ENCODE results near the gene SLC22A3.

SLC22A3 gene

DNA sequence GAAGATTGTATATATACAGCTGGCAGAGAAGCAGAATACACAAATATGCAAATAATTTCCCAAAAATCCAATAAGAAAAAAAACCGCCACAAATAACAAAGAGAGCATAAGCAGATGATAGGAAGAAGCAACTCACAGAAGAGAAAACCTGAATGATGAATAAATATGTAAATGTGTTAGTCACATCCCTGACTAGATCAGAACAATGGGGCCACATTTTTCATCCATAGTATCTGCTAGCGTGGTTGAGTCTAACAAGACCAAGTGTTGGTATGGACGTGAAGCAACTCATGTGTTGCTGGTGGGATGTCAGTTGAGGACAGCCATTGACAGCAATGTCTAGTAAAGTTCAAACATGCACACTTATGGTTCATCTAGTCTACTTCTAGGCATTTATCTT is 3.9 kb upstream of the SLC22A3 start:
- TF ChIP-seq, protein P1, sequence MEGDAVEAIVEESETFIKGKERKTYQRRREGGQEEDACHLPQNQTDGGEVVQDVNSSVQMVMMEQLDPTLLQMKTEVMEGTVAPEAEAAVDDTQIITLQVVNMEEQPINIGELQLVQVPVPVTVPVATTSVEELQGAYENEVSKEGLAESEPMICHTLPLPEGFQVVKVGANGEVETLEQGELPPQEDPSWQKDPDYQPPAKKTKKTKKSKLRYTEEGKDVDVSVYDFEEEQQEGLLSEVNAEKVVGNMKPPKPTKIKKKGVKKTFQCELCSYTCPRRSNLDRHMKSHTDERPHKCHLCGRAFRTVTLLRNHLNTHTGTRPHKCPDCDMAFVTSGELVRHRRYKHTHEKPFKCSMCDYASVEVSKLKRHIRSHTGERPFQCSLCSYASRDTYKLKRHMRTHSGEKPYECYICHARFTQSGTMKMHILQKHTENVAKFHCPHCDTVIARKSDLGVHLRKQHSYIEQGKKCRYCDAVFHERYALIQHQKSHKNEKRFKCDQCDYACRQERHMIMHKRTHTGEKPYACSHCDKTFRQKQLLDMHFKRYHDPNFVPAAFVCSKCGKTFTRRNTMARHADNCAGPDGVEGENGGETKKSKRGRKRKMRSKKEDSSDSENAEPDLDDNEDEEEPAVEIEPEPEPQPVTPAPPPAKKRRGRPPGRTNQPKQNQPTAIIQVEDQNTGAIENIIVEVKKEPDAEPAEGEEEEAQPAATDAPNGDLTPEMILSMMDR (IDR thresholded peaks at IDR 0.05; ENCODE audit: control extremely low read depth, extremely low read depth, low read depth, missing control alignments): no peak
- no peak for DNase-seq (ENCODE audit: extremely low spot score)
- ChIA-PET CTCF (interaction anchor here (1.4 kb wide), 1 partner anchor 8 kb away, joined by 3 read pairs; no protein-coding TSS in a partner anchor), POLR2A (no interaction called here)

DNA sequence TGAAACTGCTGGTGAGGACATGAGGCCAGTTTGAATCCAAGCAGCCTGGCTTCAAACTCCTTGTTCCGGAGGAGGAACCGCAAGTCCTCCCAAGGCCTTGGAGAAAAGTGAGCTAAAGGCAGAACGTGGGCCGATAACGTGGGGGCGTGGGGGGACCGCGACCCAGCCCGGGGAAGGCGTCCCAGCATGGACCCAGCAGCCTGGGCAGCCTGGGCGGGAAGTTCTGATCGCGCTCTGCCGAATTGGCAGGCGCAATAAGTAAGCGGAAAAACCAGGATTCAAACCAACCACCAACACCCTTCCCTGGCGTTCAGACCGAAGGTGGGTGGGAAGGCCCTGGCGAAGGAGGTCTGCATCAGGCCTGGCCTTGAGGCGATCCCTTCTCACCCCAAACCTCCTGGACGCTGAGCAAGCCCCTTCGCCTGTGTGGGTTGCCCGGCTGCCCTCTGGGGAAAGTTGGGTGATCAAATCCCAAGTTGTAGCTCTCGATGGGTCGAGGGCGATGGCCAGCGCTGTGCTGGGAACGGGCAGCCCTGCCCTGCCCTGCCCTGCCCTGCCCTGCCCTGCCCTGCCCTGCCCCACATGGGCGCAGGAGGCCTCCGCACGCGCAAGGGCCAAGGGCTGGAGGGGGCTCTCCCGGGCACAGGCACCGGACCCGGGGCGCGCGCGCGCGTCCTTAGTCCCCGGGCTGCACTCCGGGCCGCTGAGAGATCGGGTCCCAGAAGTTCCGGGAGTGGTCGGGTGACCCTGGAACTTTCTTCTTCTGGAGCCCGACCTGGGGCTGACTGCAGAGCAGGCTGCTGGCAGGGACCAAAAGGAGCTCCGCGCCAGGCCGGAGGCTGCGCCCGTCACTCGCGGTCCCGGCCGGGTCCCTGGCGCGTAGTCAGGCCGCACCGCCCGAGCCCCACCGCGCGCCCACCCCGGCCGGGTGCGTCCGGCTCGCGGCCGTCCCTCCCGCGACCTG is 637 bp upstream of the SLC22A3 start:
- TF ChIP-seq, protein P1 (IDR thresholded peaks at IDR 0.05; ENCODE audit: control extremely low read depth, extremely low read depth, low read depth, missing control alignments): no peak
- DNase-seq (ENCODE audit: extremely low spot score): no peak
- ChIA-PET CTCF (no interaction called here), POLR2A (no interaction called here)

DNA sequence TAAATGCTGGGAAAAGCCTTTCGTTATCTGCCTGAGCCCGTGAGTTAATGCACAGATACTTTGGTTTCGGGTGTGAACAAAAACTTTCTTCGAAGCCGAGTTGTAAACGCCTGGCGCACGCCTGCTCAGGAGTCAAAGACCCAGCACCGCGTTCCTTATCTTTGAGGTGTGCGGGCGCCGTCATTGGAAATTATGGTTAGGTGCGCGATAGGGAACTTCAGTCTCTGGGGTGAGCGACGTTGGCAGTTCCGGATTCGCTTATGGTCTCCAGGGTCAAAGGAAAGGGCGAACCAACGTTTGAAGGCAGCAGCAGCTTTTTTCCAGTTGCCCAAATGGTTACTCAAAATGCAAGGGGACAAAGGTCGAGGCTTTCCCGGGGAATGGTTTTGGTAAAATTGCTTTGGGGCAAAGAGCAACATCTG is 853 bp downstream of the SLC22A3 start:
- CTCF ChIA-PET: no interaction called here
- POLR2A ChIA-PET: no interaction called here
- TF ChIP-seq, protein P1 (IDR thresholded peaks at IDR 0.05; ENCODE audit: control extremely low read depth, extremely low read depth, low read depth, missing control alignments): no peak
- DNase-seq (ENCODE audit: extremely low spot score): no peak

DNA sequence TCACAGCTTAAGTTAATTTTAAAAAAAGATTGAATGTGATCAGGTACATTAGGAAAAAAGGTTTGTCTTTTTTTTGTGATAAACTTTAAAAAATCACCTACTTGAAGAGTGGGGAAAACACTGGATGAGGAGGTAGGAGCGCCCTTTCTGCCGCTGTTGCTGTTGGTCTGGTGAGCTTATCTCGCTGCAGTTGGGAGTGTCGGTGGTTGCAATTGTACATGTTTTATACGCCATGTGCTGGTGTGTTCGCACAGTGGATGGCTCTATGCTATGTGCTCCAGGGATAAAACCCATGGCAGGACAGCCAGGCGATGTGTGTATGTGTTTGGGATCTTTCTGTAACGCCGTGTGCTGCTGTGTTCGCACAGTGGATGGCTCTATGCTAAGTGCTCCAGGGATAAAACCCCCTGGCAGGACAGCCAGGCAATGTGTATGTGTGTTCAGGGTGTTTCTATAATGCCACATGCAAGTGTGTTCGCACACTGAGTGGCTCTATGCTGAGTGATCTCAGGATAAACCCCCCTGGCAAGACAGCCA is 1.7 kb downstream of the SLC22A3 start:
- no peak for DNase-seq (ENCODE audit: extremely low spot score)
- ChIA-PET CTCF (no interaction called here), POLR2A (no interaction called here)
- TF ChIP-seq, protein P1 (IDR thresholded peaks at IDR 0.05; ENCODE audit: control extremely low read depth, extremely low read depth, low read depth, missing control alignments): no peak

DNA sequence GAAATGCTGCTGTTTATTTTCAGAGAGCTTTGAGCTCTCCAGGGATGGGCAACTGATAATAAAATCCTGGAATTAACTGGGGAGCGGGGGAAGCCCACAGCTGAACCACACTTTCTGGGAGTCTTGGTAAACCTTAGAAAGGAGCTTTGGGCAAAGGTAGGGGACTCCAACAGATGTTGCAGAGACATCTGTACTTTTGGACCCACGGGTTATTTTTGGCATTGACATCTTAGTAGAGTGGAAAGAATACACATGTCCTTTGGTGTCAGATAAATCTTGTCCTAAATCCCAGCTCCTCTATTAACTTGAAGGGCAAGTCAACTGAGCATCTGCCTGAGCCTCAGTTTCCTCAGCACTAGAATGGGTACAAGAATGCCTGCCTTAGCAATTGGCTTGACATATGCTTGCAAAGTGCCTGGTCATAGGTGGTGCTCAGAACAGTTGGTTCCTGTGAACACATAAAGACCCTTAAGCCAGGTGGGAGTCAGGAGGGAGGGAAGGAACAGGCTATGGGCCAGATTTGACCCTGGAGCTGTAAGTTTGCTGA is 5.8 kb downstream of the SLC22A3 start:
- TF ChIP-seq, protein P1 (IDR thresholded peaks at IDR 0.05; ENCODE audit: control extremely low read depth, extremely low read depth, low read depth, missing control alignments): no peak
- ChIA-PET CTCF (interaction anchor here (0.9 to 1.3 kb wide), 2 partner anchors 9 to 101 kb away, joined by 3 read pairs; no protein-coding TSS in a partner anchor), POLR2A (no interaction called here)
- DNase-seq (ENCODE audit: extremely low spot score): no peak

DNA sequence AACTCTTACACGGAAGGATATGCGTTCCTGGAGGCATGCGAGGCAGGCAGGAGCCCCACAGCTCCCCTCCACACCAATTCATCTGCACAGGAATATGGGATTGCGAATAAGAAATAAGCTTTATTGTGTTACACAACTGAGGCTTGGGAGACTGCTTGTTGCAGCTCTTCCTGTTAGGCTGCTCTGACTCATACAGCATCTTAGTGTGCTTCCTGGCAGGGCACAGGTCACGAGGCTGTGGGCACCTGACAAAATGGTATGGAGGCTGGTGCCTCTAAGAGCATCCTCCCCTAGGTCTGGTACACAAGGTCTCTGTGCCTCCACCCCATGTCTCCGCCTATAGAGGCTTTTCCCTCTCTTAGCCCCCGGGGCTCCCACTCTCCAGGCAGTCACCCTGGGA is 6.8 kb downstream of the SLC22A3 start:
- TF ChIP-seq, protein P1 (IDR thresholded peaks at IDR 0.05; ENCODE audit: control extremely low read depth, extremely low read depth, low read depth, missing control alignments): no peak
- ChIA-PET CTCF (no interaction called here), POLR2A (no interaction called here)
- no peak for DNase-seq (ENCODE audit: extremely low spot score)

Measured in GM10248 (cell line).